Parathyroid adenoma (tissue), 2 donors: ENCODE data around the gene SYPL2.

Experiments
- H2AFZ ChIP-seq: fragments of 300-600 bp; sonication (generic); one replicate; pipeline ENCODE4 v1.7.0; 2017; ENCODE audit warnings: antibody characterized with exemption, mild to moderate bottlenecking
- H3K27ac ChIP-seq: fragments of 300-600 bp; sonication (generic); one replicate; pipeline ENCODE4 v1.7.0; 2017
- H3K27me3 ChIP-seq: fragments of 300-600 bp; sonication (generic); one replicate; pipeline ENCODE4 v1.7.0; 2017; ENCODE audit warnings: low read length; ENCODE audit not compliant: control insufficient read depth, insufficient read depth
- H3K36me3 ChIP-seq: fragments of 300-600 bp; sonication (generic); one replicate; pipeline ENCODE4 v1.7.0; 2017; ENCODE audit warnings: low read length; ENCODE audit not compliant: control insufficient read depth, insufficient read depth
- H3K4me1 ChIP-seq: fragments of 300-600 bp; sonication (generic); one replicate; pipeline ENCODE4 v1.7.0; 2017; ENCODE audit warnings: control low read depth
- H3K4me2 ChIP-seq: fragments of 300-600 bp; sonication (generic); one replicate; pipeline ENCODE4 v1.7.0; 2017; ENCODE audit warnings: low read length
- H3K4me3 ChIP-seq: fragments of 300-600 bp; sonication (generic); one replicate; pipeline ENCODE4 v1.7.0; 2017; ENCODE audit warnings: low read depth, low read length
- H3K79me2 ChIP-seq: fragments of 300-600 bp; sonication (generic); one replicate; pipeline ENCODE4 v1.7.0; 2017; ENCODE audit warnings: control low read depth
- H3K9ac ChIP-seq: fragments of 300-600 bp; sonication (generic); one replicate; pipeline ENCODE4 v1.7.0; 2017; ENCODE audit warnings: mild to moderate bottlenecking
- H3K9me3 ChIP-seq: fragments of 300-600 bp; sonication (generic); one replicate; pipeline ENCODE4 v1.7.0; 2017; ENCODE audit warnings: low read length; ENCODE audit not compliant: control insufficient read depth
- TF ChIP-seq, protein P1 (sequence below): fragments of 300-600 bp; sonication (generic); IDR thresholded peaks from one replicate; pipeline ENCODE4 v1.7.0; 2017; ENCODE audit warnings: antibody characterized with exemption, mild to moderate bottlenecking
- donor health status: primary hyperparathyroidism.

SYPL2 gene

DNA sequence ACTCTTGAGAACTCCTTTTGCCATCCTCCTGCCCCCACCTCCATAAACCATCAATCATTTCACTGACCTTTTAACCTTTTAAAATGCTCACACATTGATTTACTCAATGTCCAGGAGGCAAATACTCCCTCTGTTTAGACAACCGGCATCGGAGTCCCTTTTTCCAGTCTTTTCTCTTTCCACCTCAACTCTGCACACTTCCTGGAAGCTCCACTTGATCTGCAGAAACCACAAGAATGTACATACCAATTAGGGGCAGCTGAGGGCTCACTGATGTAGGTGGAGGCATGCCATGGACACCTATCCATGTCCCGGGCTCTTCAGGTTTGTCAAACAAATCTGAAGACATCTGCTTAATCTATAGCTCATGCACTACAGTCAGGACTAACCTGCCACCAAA, 48.5 kb downstream of the SYPL2 start:
- Histone ChIP-seq H3K79me2 (no peaks in the 10 kb centered on the region), H3K9ac (no peak overlapping the region), H3K4me3 (no peak overlapping the region), H3K4me2 (no peak overlapping the region), H3K9me3 (no peaks in the 10 kb centered on the region), H3K4me1 (no peaks in the 10 kb centered on the region), H3K27me3 (no peaks in the 10 kb centered on the region), H2AFZ (no peak overlapping the region), H3K27ac (no peak overlapping the region), H3K36me3 (no peaks in the 10 kb centered on the region)
- TF ChIP-seq, protein P1, sequence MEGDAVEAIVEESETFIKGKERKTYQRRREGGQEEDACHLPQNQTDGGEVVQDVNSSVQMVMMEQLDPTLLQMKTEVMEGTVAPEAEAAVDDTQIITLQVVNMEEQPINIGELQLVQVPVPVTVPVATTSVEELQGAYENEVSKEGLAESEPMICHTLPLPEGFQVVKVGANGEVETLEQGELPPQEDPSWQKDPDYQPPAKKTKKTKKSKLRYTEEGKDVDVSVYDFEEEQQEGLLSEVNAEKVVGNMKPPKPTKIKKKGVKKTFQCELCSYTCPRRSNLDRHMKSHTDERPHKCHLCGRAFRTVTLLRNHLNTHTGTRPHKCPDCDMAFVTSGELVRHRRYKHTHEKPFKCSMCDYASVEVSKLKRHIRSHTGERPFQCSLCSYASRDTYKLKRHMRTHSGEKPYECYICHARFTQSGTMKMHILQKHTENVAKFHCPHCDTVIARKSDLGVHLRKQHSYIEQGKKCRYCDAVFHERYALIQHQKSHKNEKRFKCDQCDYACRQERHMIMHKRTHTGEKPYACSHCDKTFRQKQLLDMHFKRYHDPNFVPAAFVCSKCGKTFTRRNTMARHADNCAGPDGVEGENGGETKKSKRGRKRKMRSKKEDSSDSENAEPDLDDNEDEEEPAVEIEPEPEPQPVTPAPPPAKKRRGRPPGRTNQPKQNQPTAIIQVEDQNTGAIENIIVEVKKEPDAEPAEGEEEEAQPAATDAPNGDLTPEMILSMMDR, result no peak

DNA sequence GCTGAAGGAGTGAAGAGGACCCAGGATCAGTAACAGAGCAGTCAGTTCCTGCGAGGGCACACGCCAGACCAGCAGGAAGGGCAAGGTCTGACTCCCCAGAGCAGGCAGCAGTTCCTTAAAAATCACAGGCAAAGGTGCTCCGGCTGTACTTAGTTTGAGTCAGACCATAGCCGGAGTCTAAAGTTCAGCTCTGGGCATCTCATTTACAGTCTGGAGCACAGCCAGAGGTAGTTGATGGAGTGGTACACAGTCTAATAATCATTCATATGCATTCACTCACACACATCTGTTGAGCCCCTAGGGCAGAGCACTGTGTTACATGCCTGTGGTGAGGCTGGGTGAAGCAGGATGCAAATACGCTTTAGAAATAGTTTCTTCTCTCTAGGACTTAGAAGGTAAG, 50.5 kb downstream of the SYPL2 start:
- no peak overlapping the region for H3K4me3 ChIP-seq
- no peaks in the 10 kb centered on the region for H3K4me1 ChIP-seq
- no peaks in the 10 kb centered on the region for H3K27me3 ChIP-seq
- H2AFZ ChIP-seq, result no peak overlapping the region
- no peak overlapping the region for H3K9ac ChIP-seq
- no peak overlapping the region for H3K4me2 ChIP-seq
- no peak overlapping the region for H3K27ac ChIP-seq
- no peaks in the 10 kb centered on the region for H3K9me3 ChIP-seq
- no peaks in the 10 kb centered on the region for H3K79me2 ChIP-seq
- no peaks in the 10 kb centered on the region for H3K36me3 ChIP-seq
- TF ChIP-seq, protein P1, result no peak

DNA sequence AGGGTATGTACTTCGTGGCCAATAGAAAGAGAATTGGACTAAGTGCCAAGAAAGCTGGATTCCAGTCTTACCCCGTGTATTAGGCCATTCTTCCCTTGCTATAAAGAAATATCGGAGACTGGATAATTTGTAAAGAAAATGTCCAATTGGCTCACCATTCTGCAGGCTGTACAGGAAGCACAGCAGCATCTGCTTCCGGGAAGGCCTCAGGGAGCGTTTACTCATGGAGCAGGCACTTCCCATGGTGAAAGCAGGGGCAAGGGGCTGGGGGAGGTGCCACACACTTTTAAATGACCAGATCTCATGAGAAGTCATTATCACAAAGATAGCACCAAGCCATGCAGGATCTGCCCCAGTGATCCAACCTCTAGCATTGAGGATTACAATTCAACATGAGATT, 51.0 kb downstream of the SYPL2 start:
- TF ChIP-seq, protein P1, result no peak
- H3K36me3 ChIP-seq, result no peaks in the 10 kb centered on the region
- H3K4me3 ChIP-seq, result no peak overlapping the region

DNA sequence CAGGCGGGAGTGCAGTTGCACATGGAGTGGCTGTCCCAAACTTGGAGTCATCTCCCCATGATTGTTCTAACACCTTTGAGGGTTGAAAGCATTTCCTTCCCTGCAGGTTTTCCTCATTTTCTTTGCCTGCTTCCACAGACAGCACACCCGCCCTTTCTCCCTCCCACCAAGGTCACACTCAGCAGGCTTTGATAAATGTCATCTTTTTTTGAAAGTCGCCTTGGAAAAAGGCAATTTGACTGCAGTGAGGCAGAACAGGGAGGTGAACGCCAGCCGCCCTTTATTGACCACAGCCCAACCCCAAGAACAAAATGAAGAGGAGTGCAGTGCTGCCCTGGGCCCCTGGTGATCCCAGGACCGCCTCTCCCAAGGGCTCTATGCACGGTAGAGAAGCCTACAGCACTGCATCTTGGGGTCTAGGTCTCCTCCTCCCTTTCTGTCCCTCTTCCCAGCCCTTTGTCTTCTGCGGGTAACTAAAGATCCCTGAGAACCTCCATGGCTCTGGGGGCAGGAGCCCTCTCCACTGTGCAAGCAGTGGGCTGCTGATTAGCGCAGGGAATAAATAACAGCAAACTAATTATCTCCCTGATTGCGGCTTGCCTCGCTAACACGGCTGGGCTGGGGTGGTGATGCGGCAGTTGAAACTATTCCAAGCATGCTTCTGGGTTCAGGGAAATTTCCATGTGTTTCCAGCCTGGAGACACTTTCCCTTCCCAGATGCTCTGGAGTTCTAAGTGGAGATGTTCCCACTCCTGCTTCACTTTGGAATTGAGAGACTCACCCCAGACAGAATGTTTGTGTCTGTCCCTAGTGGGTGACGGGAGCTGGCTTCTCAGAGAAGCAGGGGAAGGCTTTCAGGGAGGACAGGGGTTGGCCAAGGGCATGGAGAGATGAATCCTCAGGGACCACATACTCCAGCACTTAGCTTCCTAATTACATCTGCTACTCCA, 54.9 kb downstream of the SYPL2 start:
- Histone ChIP-seq H3K27ac (no peak overlapping the region), H3K9ac (no peak overlapping the region)

More for the DNA sequence above, 51.0 kb downstream of the SYPL2 start:
- Histone ChIP-seq H3K4me1 (no peaks in the 10 kb centered on the region), H3K9me3 (no peaks in the 10 kb centered on the region), H2AFZ (no peak overlapping the region), H3K9ac (no peak overlapping the region), H3K27ac (no peak overlapping the region), H3K4me2 (no peak overlapping the region), H3K79me2 (no peaks in the 10 kb centered on the region), H3K27me3 (no peaks in the 10 kb centered on the region)

More for the DNA sequence above, 54.9 kb downstream of the SYPL2 start:
- TF ChIP-seq, protein P1, result no peak
- Histone ChIP-seq H2AFZ (no peak overlapping the region), H3K36me3 (no peaks in the 10 kb centered on the region), H3K79me2 (no peaks in the 10 kb centered on the region), H3K4me1 (no peaks in the 10 kb centered on the region), H3K9me3 (no peaks in the 10 kb centered on the region), H3K4me3 (no peak overlapping the region), H3K4me2 (no peak overlapping the region), H3K27me3 (no peaks in the 10 kb centered on the region)
